IgD-negative memory B cell (primary cell): Measurements from ENCODE around the gene GIMAP8. TPM values are rescaled to one million over a fixed set of nuclear protein-coding genes. Genes with fewer than 3 reads are reported as not detected.
A peak's percentile ranks its signal among the peaks of the same experiment; 100 is the strongest.
"Not testable (repeated sequence)": the region's sequence is repeated elsewhere in the genome, so short reads cannot be mapped to it uniquely, and the experiment has no call there.

ENCODE experiments used
- H3K27ac Mint-ChIP-seq, 3 donors: one replicate each; pipeline ENCODE4 v1.8.0; 2020 to 2022; ENCODE audit warnings: mild to moderate bottlenecking in 3 of 3, mixed read lengths in 3 of 3, moderate library complexity in 1 of 3
- H3K27me3 Mint-ChIP-seq: one replicate; pipeline ENCODE4 v1.8.0; 2021; ENCODE audit warnings: mixed read lengths
- H3K36me3 Mint-ChIP-seq: one replicate; pipeline ENCODE4 v1.8.0; 2020; ENCODE audit warnings: mild to moderate bottlenecking, mixed read lengths
- H3K4me1 Mint-ChIP-seq, 3 donors: one replicate each; pipeline ENCODE4 v1.8.0; 2020 to 2022; ENCODE audit warnings: mixed read lengths in 3 of 3, mild to moderate bottlenecking in 1 of 3
- H3K4me3 Mint-ChIP-seq, 4 donors: one replicate each; pipeline ENCODE4 v1.8.0; 2020 to 2022; ENCODE audit warnings: mild to moderate bottlenecking in 4 of 4, mixed read lengths in 4 of 4, moderate library complexity in 3 of 4
- H3K9me3 Mint-ChIP-seq, 3 donors: one replicate each; pipeline ENCODE4 v1.8.0; 2020 to 2021; ENCODE audit warnings: mixed read lengths in 3 of 3, mild to moderate bottlenecking in 1 of 3
- polyA plus RNA-seq: library from polyadenylated mRNA; unstranded; fragments of 300-500 nt; fragmentation: Illumina TruSeq; gene quantifications from one replicate; pipeline ENCODE4 v1.2.3, GENCODE V29; 2021

The GIMAP8 gene
- polyA plus RNA-seq, 1 donor from 2014 or later: 1.4 TPM

GRCh38 chr7:150481186-150481920 lies 30.9 kb downstream of the GIMAP8 start:
- peak overlapping the region in 2 of 3 donors; percentile 57 to 97 for H3K27ac Mint-ChIP-seq
- H3K27me3 Mint-ChIP-seq: peaks cover 15% of the 10 kb centered on the region
- H3K4me3 Mint-ChIP-seq: peak overlapping the region in 3 of 4 donors; percentile 26 to 59 (median 53)
- peaks cover 7 to 18% (median 14%) of the 10 kb centered on the region in 3 donors for H3K4me1 Mint-ChIP-seq
- no peaks in the 10 kb centered on the region for H3K9me3 Mint-ChIP-seq
- peaks cover 2% of the 10 kb centered on the region for H3K36me3 Mint-ChIP-seq

- no peaks in the 10 kb centered on the region for H3K36me3 Mint-ChIP-seq
- H3K27me3 Mint-ChIP-seq: peaks cover 15% of the 10 kb centered on the region
- peak overlapping the region in 1 of 3 donors; percentile 97 for H3K27ac Mint-ChIP-seq
- no peak overlapping the region for H3K4me3 Mint-ChIP-seq
- peaks cover 7 to 18% (median 14%) of the 10 kb centered on the region in 3 donors for H3K4me1 Mint-ChIP-seq
- H3K9me3 Mint-ChIP-seq: no peaks in the 10 kb centered on the region
Measured at GRCh38 chr7:150481922-150482321, 31.5 kb downstream of the GIMAP8 start.

GRCh38 chr7:150483514-150483913 lies 33.1 kb downstream of the GIMAP8 start:
- H3K9me3 Mint-ChIP-seq, H3K36me3 Mint-ChIP-seq, H3K27ac Mint-ChIP-seq: not testable (repeated sequence)
- H3K27me3 Mint-ChIP-seq: peaks cover 15% of the 10 kb centered on the region
- peak overlapping the region in 1 of 4 donors; percentile 68 for H3K4me3 Mint-ChIP-seq
- peaks cover 7 to 18% (median 14%) of the 10 kb centered on the region in 3 donors for H3K4me1 Mint-ChIP-seq

GRCh38 chr7:150484071-150484470 lies 33.6 kb downstream of the GIMAP8 start:
- peak overlapping the region in 2 of 3 donors; percentile 3 to 30 for H3K27ac Mint-ChIP-seq
- H3K4me3 Mint-ChIP-seq: peak overlapping the region in 1 of 4 donors; percentile 35
- not testable (repeated sequence) for H3K9me3 Mint-ChIP-seq, H3K36me3 Mint-ChIP-seq
- peaks cover 7 to 18% (median 14%) of the 10 kb centered on the region in 3 donors for H3K4me1 Mint-ChIP-seq
- peaks cover 15% of the 10 kb centered on the region for H3K27me3 Mint-ChIP-seq

- peaks cover 7 to 14% (median 11%) of the 10 kb centered on the region in 3 donors for H3K4me1 Mint-ChIP-seq
- peaks cover 2% of the 10 kb centered on the region for H3K36me3 Mint-ChIP-seq
- H3K9me3 Mint-ChIP-seq: peaks cover 0 to 8% (median 3%) of the 10 kb centered on the region in 3 donors
- H3K4me3 Mint-ChIP-seq: no peak overlapping the region
- no peak overlapping the region for H3K27ac Mint-ChIP-seq
- peaks cover 6% of the 10 kb centered on the region for H3K27me3 Mint-ChIP-seq
Measured at GRCh38 chr7:150487625-150488024, 37.2 kb downstream of the GIMAP8 start.

- H3K9me3 Mint-ChIP-seq: peaks cover 0 to 9% (median 3%) of the 10 kb centered on the region in 3 donors
- H3K27me3 Mint-ChIP-seq: no peaks in the 10 kb centered on the region
- no peak overlapping the region for H3K27ac Mint-ChIP-seq
- H3K4me1 Mint-ChIP-seq: no peaks in the 10 kb centered on the region
- H3K36me3 Mint-ChIP-seq: peaks cover 2% of the 10 kb centered on the region
- no peak overlapping the region for H3K4me3 Mint-ChIP-seq
Measured at GRCh38 chr7:150489782-150490181, 39.4 kb downstream of the GIMAP8 start.

- H3K36me3 Mint-ChIP-seq, H3K4me3 Mint-ChIP-seq, H3K27me3 Mint-ChIP-seq, H3K4me1 Mint-ChIP-seq, H3K27ac Mint-ChIP-seq: not testable (repeated sequence)
- H3K9me3 Mint-ChIP-seq: peaks cover 2 to 17% (median 3%) of the 10 kb centered on the region in 3 donors
Measured at GRCh38 chr7:150493442-150493841, 43.0 kb downstream of the GIMAP8 start.

- Mint-ChIP-seq H3K4me1 (peaks cover 0 to 3% (median 0%) of the 10 kb centered on the region in 3 donors), H3K4me3 (peak overlapping the region in 1 of 4 donors; percentile 42), H3K27me3 (peaks cover 3% of the 10 kb centered on the region), H3K9me3 (peaks cover 4 to 15% (median 6%) of the 10 kb centered on the region in 3 donors), H3K27ac (peak overlapping the region in 2 of 3 donors; percentile 32 to 68), H3K36me3 (no peaks in the 10 kb centered on the region)
Measured at GRCh38 chr7:150502519-150502918, 52.1 kb downstream of the GIMAP8 start.

- H3K27me3 Mint-ChIP-seq: peaks cover 2% of the 10 kb centered on the region
- no peaks in the 10 kb centered on the region for H3K36me3 Mint-ChIP-seq
- peaks cover 0 to 3% (median 0%) of the 10 kb centered on the region in 3 donors for H3K4me1 Mint-ChIP-seq
- H3K9me3 Mint-ChIP-seq: peaks cover 4 to 12% (median 6%) of the 10 kb centered on the region in 3 donors
- H3K4me3 Mint-ChIP-seq: no peak overlapping the region
- peak overlapping the region in 1 of 3 donors; percentile 32 for H3K27ac Mint-ChIP-seq
Measured at GRCh38 chr7:150503155-150503554, 52.7 kb downstream of the GIMAP8 start.

GRCh38 chr7:150503581-150503980 lies 53.2 kb downstream of the GIMAP8 start:
- H3K9me3 Mint-ChIP-seq: peaks cover 4 to 10% (median 6%) of the 10 kb centered on the region in 3 donors
- no peak overlapping the region for H3K4me3 Mint-ChIP-seq
- peaks cover 0 to 3% (median 0%) of the 10 kb centered on the region in 3 donors for H3K4me1 Mint-ChIP-seq
- H3K27ac Mint-ChIP-seq: no peak overlapping the region
- no peaks in the 10 kb centered on the region for H3K36me3 Mint-ChIP-seq
- peaks cover 2% of the 10 kb centered on the region for H3K27me3 Mint-ChIP-seq

GRCh38 chr7:150507947-150508602 lies 57.6 kb downstream of the GIMAP8 start:
- Mint-ChIP-seq H3K27ac (no peak overlapping the region), H3K4me1 (no peaks in the 10 kb centered on the region), H3K36me3 (no peaks in the 10 kb centered on the region), H3K27me3 (peaks cover 4% of the 10 kb centered on the region), H3K9me3 (peaks cover 4 to 7% (median 5%) of the 10 kb centered on the region in 3 donors), H3K4me3 (no peak overlapping the region)

GRCh38 chr7:150511048-150511447 lies 60.6 kb downstream of the GIMAP8 start:
- H3K27me3 Mint-ChIP-seq: peaks cover 6% of the 10 kb centered on the region
- H3K4me3 Mint-ChIP-seq: no peak overlapping the region
- H3K36me3 Mint-ChIP-seq: no peaks in the 10 kb centered on the region
- H3K4me1 Mint-ChIP-seq: peaks cover 0 to 6% (median 0%) of the 10 kb centered on the region in 3 donors
- peaks cover 4 to 7% (median 5%) of the 10 kb centered on the region in 3 donors for H3K9me3 Mint-ChIP-seq
- no peak overlapping the region for H3K27ac Mint-ChIP-seq

- Mint-ChIP-seq H3K4me3 (peak overlapping the region in 1 of 4 donors; percentile 22), H3K36me3 (no peaks in the 10 kb centered on the region), H3K27ac (peak overlapping the region in 1 of 3 donors; percentile 9), H3K27me3 (peaks cover 3% of the 10 kb centered on the region), H3K9me3 (peaks cover 2 to 7% (median 5%) of the 10 kb centered on the region in 3 donors), H3K4me1 (peaks cover 0 to 6% (median 0%) of the 10 kb centered on the region in 3 donors)
Measured at GRCh38 chr7:150513758-150514157, 63.3 kb downstream of the GIMAP8 start.

GRCh38 chr7:150514748-150515222 lies 64.4 kb downstream of the GIMAP8 start, which contains the start of gene GIMAP7:
Gene GIMAP7, plus strand, starts transcription at chr7:150514872. Its CDS starts 5,103 bp downstream, at chr7:150519975.
- Mint-ChIP-seq H3K4me1 (peaks cover 0 to 6% (median 0%) of the 10 kb centered on the region in 3 donors), H3K4me3 (peak within 1 kb of the TSS; percentile 42 to 86 (median 74)), H3K9me3 (peaks cover 2 to 7% (median 5%) of the 10 kb centered on the region in 3 donors), H3K27me3 (peaks cover 3% of the 10 kb centered on the region), H3K36me3 (no peaks in the 10 kb centered on the region), H3K27ac (peak within 1 kb of the TSS in 2 of 3 donors; percentile 9 to 81)
